Mesenchymal stem cell (in vitro differentiated cells and primary cell): Measurements from ENCODE around the gene CLCN5.

Experiments
- DNase-seq: peaks from one replicate; pipeline ENCODE4 v3.0.0-alpha.2; 2013
- H2AFZ ChIP-seq: one replicate; pipeline ENCODE4 v1.6.1; 2013; ENCODE audit warnings: low read depth, mild to moderate bottlenecking, control low read depth, inconsistent platforms, low read length, moderate library complexity
- H2AK5ac ChIP-seq: 2 replicates; pipeline ENCODE4 v1.6.1; 2013; ENCODE audit warnings: low read length, moderate library complexity, mild to moderate bottlenecking, inconsistent platforms; ENCODE audit not compliant: severe bottlenecking
- H2BK120ac ChIP-seq: one replicate; pipeline ENCODE4 v1.6.1; 2013; ENCODE audit warnings: low read depth, mild to moderate bottlenecking, inconsistent platforms, low read length, moderate library complexity
- H2BK12ac ChIP-seq, 2 experiments: one replicate each; pipeline ENCODE4 v1.6.1; 2013; ENCODE audit warnings: inconsistent platforms in 2 of 2, low read length in 2 of 2, mild to moderate bottlenecking in 2 of 2, moderate library complexity in 2 of 2, control low read depth in 1 of 2
- H2BK15ac ChIP-seq: one replicate; pipeline ENCODE4 v1.6.1; 2013; ENCODE audit warnings: mild to moderate bottlenecking, low read depth, inconsistent platforms; ENCODE audit not compliant: poor library complexity, severe bottlenecking
- H2BK5ac ChIP-seq: 2 replicates; pipeline ENCODE4 v1.6.1; 2013; ENCODE audit warnings: low read depth, mild to moderate bottlenecking, low read length, control low read depth, inconsistent platforms; ENCODE audit not compliant: poor library complexity, severe bottlenecking
- H3K14ac ChIP-seq, 2 experiments: one replicate each; pipeline ENCODE4 v1.6.1; 2013; ENCODE audit warnings: inconsistent platforms in 2 of 2, low read length in 2 of 2, control low read depth in 1 of 2, mild to moderate bottlenecking in 1 of 2, moderate library complexity in 1 of 2
- H3K18ac ChIP-seq, 2 experiments: one replicate each; pipeline ENCODE4 v1.6.1; 2013; ENCODE audit warnings: inconsistent platforms in 2 of 2, low read length in 2 of 2, control low read depth in 1 of 2, low read depth in 1 of 2, mild to moderate bottlenecking in 1 of 2
- H3K23ac ChIP-seq, 2 experiments: one replicate each; pipeline ENCODE4 v1.6.1; 2013; ENCODE audit warnings: inconsistent platforms in 2 of 2, low read length in 2 of 2, mild to moderate bottlenecking in 2 of 2, moderate library complexity in 2 of 2, control low read depth in 1 of 2
- H3K27ac ChIP-seq: 2 replicates; pipeline ENCODE4 v1.5.1; 2013; ENCODE audit warnings: mild to moderate bottlenecking, moderate library complexity, low read length, control low read depth, inconsistent platforms; ENCODE audit not compliant: poor library complexity, severe bottlenecking
- H3K27me3 ChIP-seq, 2 experiments: 2 replicates each; pipeline versions ENCODE4 v1.6.1 to v1.7.0; 2013; ENCODE audit warnings: low read length in 2 of 2, mild to moderate bottlenecking in 2 of 2, moderate library complexity in 2 of 2, control low read depth in 1 of 2, inconsistent platforms in 1 of 2; ENCODE audit not compliant: control insufficient read depth in 1 of 2, insufficient read depth in 1 of 2
- H3K36me3 ChIP-seq, 2 experiments: 2 replicates each; pipeline versions ENCODE4 v1.6.1 to v1.7.0; 2013; ENCODE audit warnings: low read length in 2 of 2, control low read depth in 1 of 2, inconsistent platforms in 1 of 2, low read depth in 1 of 2, mild to moderate bottlenecking in 1 of 2; ENCODE audit not compliant: insufficient read depth in 2 of 2, control insufficient read depth in 1 of 2
- H3K4ac ChIP-seq, 2 experiments: one replicate each; pipeline ENCODE4 v1.6.1; 2013; ENCODE audit warnings: inconsistent platforms in 2 of 2, low read length in 2 of 2, mild to moderate bottlenecking in 2 of 2, moderate library complexity in 2 of 2, control low read depth in 1 of 2, low read depth in 1 of 2
- H3K4me1 ChIP-seq: 2 replicates; pipeline ENCODE4 v1.6.1; 2013; ENCODE audit warnings: low read depth, low read length, control low read depth; ENCODE audit not compliant: control insufficient read depth, insufficient read depth
- H3K4me2 ChIP-seq: 2 replicates; pipeline ENCODE4 v1.6.1; 2013; ENCODE audit warnings: low read length, mild to moderate bottlenecking, inconsistent platforms; ENCODE audit not compliant: poor library complexity, severe bottlenecking
- H3K4me3 ChIP-seq, 2 experiments: 2 replicates each; pipeline versions ENCODE4 v1.5.1 to v1.7.0; 2013; ENCODE audit warnings: low read length in 2 of 2, mild to moderate bottlenecking in 2 of 2, control low read depth in 1 of 2, low read depth in 1 of 2; ENCODE audit not compliant: insufficient read depth in 1 of 2
- H3K79me1 ChIP-seq: replicated peaks from 2 replicates; pipeline ENCODE4 v1.6.1; 2013; ENCODE audit warnings: mild to moderate bottlenecking, control low read depth, low read length, inconsistent platforms; ENCODE audit not compliant: poor library complexity, severe bottlenecking
- H3K9ac ChIP-seq: 2 replicates; pipeline ENCODE4 v1.7.0; 2013; ENCODE audit warnings: mild to moderate bottlenecking, low read length, moderate library complexity
- H3K9me3 ChIP-seq: 2 replicates; pipeline ENCODE4 v1.7.0; 2013; ENCODE audit warnings: mild to moderate bottlenecking, low read length; ENCODE audit not compliant: control insufficient read depth
- H4K8ac ChIP-seq: one replicate; pipeline ENCODE4 v1.6.1; 2013; ENCODE audit warnings: inconsistent platforms, mild to moderate bottlenecking, low read length, moderate library complexity
- H4K91ac ChIP-seq: one replicate; pipeline ENCODE4 v1.6.1; 2013; ENCODE audit warnings: mild to moderate bottlenecking, low read length, inconsistent platforms
- WGBS: methylation state at CpG from one replicate; pipeline ENCODE4 v1.1.7; 2013; ENCODE audit warnings: mixed read lengths; 5-methylcytosine and 5-hydroxymethylcytosine counted together

CLCN5 gene

GRCh38 chrX:49972328-49972860, 50.0 kb downstream of the CLCN5 start:
- peaks cover 0 to 3% of the 10 kb centered on the region in 2 experiments for H3K27me3 ChIP-seq
- no peak overlapping the region for H2BK120ac ChIP-seq
- H3K4me1 ChIP-seq, result no peaks in the 10 kb centered on the region
- H2BK12ac ChIP-seq, result no peak overlapping the region
- no peak overlapping the region for H2BK15ac ChIP-seq
- H3K18ac ChIP-seq, result no peak overlapping the region
- H3K9me3 ChIP-seq, result no peaks in the 10 kb centered on the region
- no peak overlapping the region for H3K23ac ChIP-seq
- no peak overlapping the region for H3K9ac ChIP-seq
- H3K4me2 ChIP-seq, result no peak overlapping the region
- no peak for DNase-seq
- no peak overlapping the region for H3K14ac ChIP-seq
- no peaks in the 10 kb centered on the region for H3K36me3 ChIP-seq
- H3K4me3 ChIP-seq, result no peak overlapping the region
- H2AFZ ChIP-seq, result no peak overlapping the region
- H4K8ac ChIP-seq, result no peak overlapping the region
- no peak overlapping the region for H2AK5ac ChIP-seq
- 100% methylated on average over 1 of the region's 5 CpGs for WGBS
- H2BK5ac ChIP-seq, result no peak overlapping the region
- H4K91ac ChIP-seq, result no peak overlapping the region
- peaks cover 2% of the 10 kb centered on the region for H3K79me1 ChIP-seq
- no peak overlapping the region for H3K4ac ChIP-seq
- no peak overlapping the region for H3K27ac ChIP-seq

DNA sequence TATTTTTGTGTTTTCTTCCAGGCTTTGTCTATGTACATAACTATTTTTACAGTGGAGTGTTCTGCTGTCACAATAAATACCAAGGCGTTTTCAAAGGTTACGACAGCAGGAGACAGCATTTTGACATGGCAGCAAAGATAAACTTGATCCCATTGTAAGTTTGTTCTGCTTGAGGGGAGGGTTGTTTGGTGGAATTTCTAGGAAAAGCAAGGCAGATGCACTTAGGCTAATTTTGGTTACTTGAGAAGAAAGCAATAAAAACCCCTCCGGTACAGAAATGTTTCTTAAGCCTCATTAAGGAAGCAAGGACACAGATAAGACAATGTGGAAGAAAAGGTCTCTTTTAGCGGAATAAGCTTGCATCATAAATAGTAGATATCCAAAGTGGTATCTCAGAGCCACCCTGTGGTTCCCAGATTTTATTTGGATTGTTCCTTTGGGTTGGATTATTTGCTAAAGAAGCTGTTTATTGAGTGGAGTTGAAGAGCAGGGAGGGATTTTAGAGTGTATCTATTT, 54.3 kb downstream of the CLCN5 start:
- Histone ChIP-seq H2BK5ac (no peak overlapping the region), H2BK12ac (no peak overlapping the region), H3K4ac (no peak overlapping the region), H4K91ac (no peak overlapping the region), H2AK5ac (no peak overlapping the region), H3K9ac (no peak overlapping the region), H3K4me3 (no peak overlapping the region), H3K4me1 (no peaks in the 10 kb centered on the region), H3K4me2 (no peak overlapping the region), H3K79me1 (no peaks in the 10 kb centered on the region), H2BK120ac (no peak overlapping the region), H3K27me3 (peaks cover 0 to 10% of the 10 kb centered on the region in 2 experiments), H3K36me3 (no peaks in the 10 kb centered on the region), H3K18ac (no peak overlapping the region), H3K14ac (no peak overlapping the region), H4K8ac (no peak overlapping the region), H3K23ac (no peak overlapping the region), H3K9me3 (no peaks in the 10 kb centered on the region), H2BK15ac (no peak overlapping the region), H3K27ac (no peak overlapping the region), H2AFZ (no peak overlapping the region)
- WGBS, result 66% methylated on average over 4 of the region's 4 CpGs
- DNase-seq, result no peak

- Histone ChIP-seq H3K4me3 (no peak overlapping the region), H3K4me1 (no peaks in the 10 kb centered on the region), H2AFZ (no peak overlapping the region), H2BK12ac (no peak overlapping the region), H3K23ac (no peak overlapping the region), H3K14ac (no peak overlapping the region), H3K9ac (no peak overlapping the region), H2BK120ac (no peak overlapping the region), H3K4ac (no peak overlapping the region), H2BK15ac (no peak overlapping the region), H4K8ac (no peak overlapping the region), H3K79me1 (no peaks in the 10 kb centered on the region), H3K36me3 (no peaks in the 10 kb centered on the region), H3K9me3 (no peaks in the 10 kb centered on the region), H2BK5ac (no peak overlapping the region), H3K18ac (no peak overlapping the region), H4K91ac (no peak overlapping the region), H3K27ac (no peak overlapping the region), H3K4me2 (no peak overlapping the region), H2AK5ac (no peak overlapping the region), H3K27me3 (peaks cover 0 to 10% of the 10 kb centered on the region in 2 experiments)
- DNase-seq, result no peak
- WGBS, result 100% methylated on average over 2 of the region's 9 CpGs
These were observed 55.1 kb downstream of the CLCN5 start for GRCh38 chrX:49977319-49978090.

DNA sequence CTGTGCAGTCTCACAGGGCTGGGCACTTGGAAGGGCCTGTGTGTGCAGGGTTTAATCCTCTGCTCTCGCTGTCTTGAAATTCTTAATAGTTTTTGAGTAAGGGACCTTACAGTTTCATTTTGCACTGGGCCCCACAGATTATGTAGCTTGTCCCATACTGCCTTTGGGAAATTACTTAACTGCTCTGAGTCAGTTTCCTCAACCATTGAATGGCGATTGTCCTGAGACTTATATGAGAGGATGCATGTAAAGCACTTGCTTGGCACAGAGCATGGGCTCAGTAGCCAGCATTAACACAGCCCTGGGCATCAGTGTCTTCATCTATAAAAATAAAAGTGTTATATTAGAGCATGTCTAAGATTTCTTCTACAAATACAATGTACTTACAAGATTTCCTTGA, 55.8 kb downstream of the CLCN5 start:
- Histone ChIP-seq H2BK15ac (no peak overlapping the region), H3K27ac (no peak overlapping the region), H3K18ac (no peak overlapping the region), H3K4me3 (no peak overlapping the region), H3K4me2 (no peak overlapping the region), H3K4ac (no peak overlapping the region), H2AFZ (no peak overlapping the region), H4K8ac (no peak overlapping the region), H3K36me3 (no peaks in the 10 kb centered on the region), H3K9me3 (no peaks in the 10 kb centered on the region), H3K27me3 (peaks cover 0 to 10% of the 10 kb centered on the region in 2 experiments), H3K4me1 (no peaks in the 10 kb centered on the region), H3K9ac (no peak overlapping the region), H3K23ac (no peak overlapping the region), H2BK12ac (no peak overlapping the region), H2AK5ac (no peak overlapping the region), H3K79me1 (no peaks in the 10 kb centered on the region), H2BK5ac (no peak overlapping the region), H2BK120ac (no peak overlapping the region), H4K91ac (no peak overlapping the region), H3K14ac (no peak overlapping the region)
- no peak for DNase-seq
- WGBS, result 83% methylated on average over 2 of the region's 2 CpGs
